ENCODE results near the gene CERS1. TPM values are rescaled to one million over a fixed set of nuclear protein-coding genes. Genes with fewer than 3 reads are reported as not detected.

Gene CERS1
- total RNA-seq, 1 experiment from 2014 or later: 11.4 TPM

DNA sequence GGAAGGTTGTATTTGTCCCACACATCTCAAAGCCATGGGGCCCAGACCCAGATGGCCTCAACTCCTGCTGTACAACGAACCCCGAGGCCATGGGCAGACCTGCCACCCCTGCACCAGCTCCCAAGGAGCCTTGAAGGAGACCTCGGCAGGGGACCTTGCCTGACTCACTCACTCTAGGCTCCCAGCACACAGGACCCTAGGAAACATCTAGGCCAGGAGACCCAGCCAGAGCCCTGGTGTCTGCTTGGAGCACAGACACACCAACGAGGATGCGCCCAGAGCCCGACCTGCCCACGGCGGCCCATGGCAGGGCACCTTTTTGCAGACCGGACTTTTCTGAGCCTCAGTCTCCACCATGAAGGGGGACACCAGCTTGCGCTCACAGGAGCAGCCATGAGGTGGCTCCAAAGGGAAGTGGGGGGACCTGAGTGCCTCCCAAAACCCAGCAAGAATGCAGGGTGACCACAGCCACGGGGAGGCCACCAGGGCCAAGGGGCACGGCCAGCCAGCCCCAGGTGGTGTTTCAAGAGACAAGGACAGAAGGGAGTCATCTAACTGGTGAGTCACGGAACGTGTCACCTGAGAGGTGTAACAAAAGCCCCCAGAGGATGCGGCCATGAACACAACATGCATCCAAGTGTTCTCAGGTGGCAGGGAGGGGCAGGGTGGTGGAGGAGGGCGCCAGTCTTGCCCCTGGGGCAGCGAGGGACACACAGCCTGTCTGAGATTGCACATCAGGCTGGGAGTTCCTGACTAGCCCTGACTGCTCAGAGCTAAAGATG, 4.9 kb upstream of the CERS1 start:
- H3K4me3 ChIP-seq (ENCODE audit: low read depth, low read length, poor library complexity, severe bottlenecking): no peak overlapping the region
- H3K36me3 ChIP-seq (ENCODE audit: insufficient read depth, low read length, poor library complexity, severe bottlenecking): peaks cover 3% of the 10 kb centered on the region
- CTCF ChIA-PET: no interaction called here
- no peaks in the 10 kb centered on the region for H3K4me1 ChIP-seq (ENCODE audit: insufficient read depth, low read length, poor library complexity, severe bottlenecking)
- TF ChIP-seq CTCF (conservative IDR thresholded peaks at IDR 0.05; ENCODE audit: low read depth, low read length) (no peak), EZH2 (IDR thresholded peaks at IDR 0.05; ENCODE audit: borderline replicate concordance, low read depth, low read length, poor library complexity, severe bottlenecking) (no peak)
- DNase-seq (ENCODE audit: low spot score): no peak
- H3K27ac ChIP-seq (ENCODE audit: low read depth, low read length, poor library complexity, severe bottlenecking): no peak overlapping the region
- BruUV-seq (replicated peaks): no TSS peak
- H3K27me3 ChIP-seq (replicated peaks; ENCODE audit: insufficient read depth, low read depth, low read length, poor library complexity): no peaks in the 10 kb centered on the region
- intact Hi-C loops (cut with micrococcal nuclease; ENCODE audit: unreplicated experiment): no loop called here
- POLR2A ChIA-PET (ENCODE audit: low non-redundant PET): no interaction called here
- no peaks in the 10 kb centered on the region for H3K9me3 ChIP-seq (ENCODE audit: low read depth, low read length, poor library complexity, severe bottlenecking)

- no TSS peak for BruUV-seq (replicated peaks)
- intact Hi-C loops (cut with micrococcal nuclease; ENCODE audit: unreplicated experiment): no loop called here
- no peak for DNase-seq (ENCODE audit: low spot score)
- Histone ChIP-seq H3K9me3 (ENCODE audit: low read depth, low read length, poor library complexity, severe bottlenecking) (no peaks in the 10 kb centered on the region), H3K4me1 (ENCODE audit: insufficient read depth, low read length, poor library complexity, severe bottlenecking) (peaks cover 3% of the 10 kb centered on the region), H3K36me3 (ENCODE audit: insufficient read depth, low read length, poor library complexity, severe bottlenecking) (no peaks in the 10 kb centered on the region), H3K27ac (ENCODE audit: low read depth, low read length, poor library complexity, severe bottlenecking) (no peak overlapping the region), H3K27me3 (replicated peaks; ENCODE audit: insufficient read depth, low read depth, low read length, poor library complexity) (no peaks in the 10 kb centered on the region), H3K4me3 (ENCODE audit: low read depth, low read length, poor library complexity, severe bottlenecking) (no peak overlapping the region)
- TF ChIP-seq EZH2 (IDR thresholded peaks at IDR 0.05; ENCODE audit: borderline replicate concordance, low read depth, low read length, poor library complexity, severe bottlenecking): no peak
- TF ChIP-seq CTCF (conservative IDR thresholded peaks at IDR 0.05; ENCODE audit: low read depth, low read length): no peak
- ChIA-PET POLR2A (ENCODE audit: low non-redundant PET) (no interaction called here), CTCF (no interaction called here)
These were observed 3.9 kb upstream of the CERS1 start for GRCh38 chr19:18899624-18900560.

DNA sequence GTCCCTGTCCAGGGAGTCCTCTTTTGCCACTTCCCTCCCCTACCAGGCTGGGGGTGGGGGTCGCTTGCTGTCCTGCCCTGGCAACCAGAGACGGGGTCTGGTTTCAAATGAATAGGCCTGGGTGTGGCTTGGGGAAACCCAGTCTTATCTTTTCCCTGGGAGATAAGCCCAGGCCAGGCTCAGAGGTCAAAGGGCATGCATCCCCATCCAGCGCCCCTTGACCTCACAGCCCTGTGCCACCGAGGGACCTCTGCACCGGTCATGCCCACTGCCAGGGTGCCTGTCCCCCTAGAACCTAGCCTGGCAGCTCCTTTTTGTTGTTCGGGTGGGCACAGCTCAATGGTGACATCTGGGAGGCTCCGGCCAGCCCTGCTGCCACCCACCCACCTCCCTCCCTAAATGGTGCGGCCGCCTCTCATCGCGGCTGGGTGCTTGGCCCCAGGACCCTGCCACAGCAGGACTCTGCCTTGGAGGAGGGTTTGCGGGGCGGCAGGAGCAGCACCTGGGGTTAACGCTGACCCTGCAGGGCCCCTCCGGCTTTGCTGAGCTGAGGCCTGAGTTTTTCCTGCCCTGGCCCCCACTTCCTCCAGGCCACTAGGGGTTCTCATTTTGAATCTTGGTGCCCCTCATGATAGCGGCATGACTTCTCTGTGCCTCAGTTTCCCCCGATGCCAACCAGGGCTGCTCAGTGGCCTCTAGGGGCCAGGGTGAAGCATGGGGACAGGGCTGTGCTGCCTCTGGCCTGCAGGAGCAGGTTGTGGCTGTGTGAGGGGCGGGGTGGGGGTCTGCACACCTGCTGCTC, 2.9 kb upstream of the CERS1 start:
- no peak for DNase-seq (ENCODE audit: low spot score)

More for the DNA sequence above, 2.9 kb upstream of the CERS1 start:
- no peaks in the 10 kb centered on the region for H3K9me3 ChIP-seq (ENCODE audit: low read depth, low read length, poor library complexity, severe bottlenecking)
- no peaks in the 10 kb centered on the region for H3K27me3 ChIP-seq (replicated peaks; ENCODE audit: insufficient read depth, low read depth, low read length, poor library complexity)
- H3K4me3 ChIP-seq (ENCODE audit: low read depth, low read length, poor library complexity, severe bottlenecking): no peak overlapping the region
- intact Hi-C loops (cut with micrococcal nuclease; ENCODE audit: unreplicated experiment): no loop called here
- H3K4me1 ChIP-seq (ENCODE audit: insufficient read depth, low read length, poor library complexity, severe bottlenecking): peaks cover 10% of the 10 kb centered on the region
- BruUV-seq (replicated peaks): no TSS peak
- ChIA-PET CTCF (interaction anchor here (0.7 kb wide), 1 partner anchor 22 kb away, joined by 21 read pairs; no protein-coding TSS in a partner anchor), POLR2A (ENCODE audit: low non-redundant PET) (no interaction called here)
- H3K36me3 ChIP-seq (ENCODE audit: insufficient read depth, low read length, poor library complexity, severe bottlenecking): no peaks in the 10 kb centered on the region
- H3K27ac ChIP-seq (ENCODE audit: low read depth, low read length, poor library complexity, severe bottlenecking): no peak overlapping the region
- TF ChIP-seq CTCF (conservative IDR thresholded peaks at IDR 0.05; ENCODE audit: low read depth, low read length): no peak
- no peak for TF ChIP-seq EZH2 (IDR thresholded peaks at IDR 0.05; ENCODE audit: borderline replicate concordance, low read depth, low read length, poor library complexity, severe bottlenecking)
